IPS DF 4.7 (cell line): ENCODE data around the gene SIRT1.
"Not testable (repeated sequence)": the region's sequence is repeated elsewhere in the genome, so short reads cannot be mapped to it uniquely, and the experiment has no call there.

ENCODE experiments used
- DNase-seq: peaks from one replicate; pipeline ENCODE4 v3.0.0-alpha.2; 2013; ENCODE audit warnings: low spot score; ENCODE audit errors: extremely low read depth

SIRT1 gene

DNA sequence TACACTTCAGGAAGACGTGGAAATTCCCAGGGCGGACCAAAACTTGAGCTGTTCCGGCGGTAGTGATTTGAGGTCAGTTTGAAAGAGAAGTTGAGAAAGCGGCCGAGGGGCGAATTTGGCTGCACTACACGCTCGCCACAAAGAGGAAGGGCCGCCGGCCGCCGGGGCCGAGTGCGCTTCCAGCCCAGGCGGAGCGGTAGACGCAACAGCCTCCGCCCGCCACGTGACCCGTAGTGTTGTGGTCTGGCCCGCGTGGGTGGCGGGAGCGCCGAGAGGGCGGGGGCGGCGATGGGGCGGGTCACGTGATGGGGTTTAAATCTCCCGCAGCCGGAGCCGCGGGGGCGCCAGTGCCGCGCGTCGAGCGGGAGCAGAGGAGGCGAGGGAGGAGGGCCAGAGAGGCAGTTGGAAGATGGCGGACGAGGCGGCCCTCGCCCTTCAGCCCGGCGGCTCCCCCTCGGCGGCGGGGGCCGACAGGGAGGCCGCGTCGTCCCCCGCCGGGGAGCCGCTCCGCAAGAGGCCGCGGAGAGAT, at the start of gene SIRT1:
TSS of gene SIRT1 (plus strand) at position 344 of the 529 bp plus-strand sequence. CDS start at position 410, 66 bp downstream.
- no peak for DNase-seq

DNA sequence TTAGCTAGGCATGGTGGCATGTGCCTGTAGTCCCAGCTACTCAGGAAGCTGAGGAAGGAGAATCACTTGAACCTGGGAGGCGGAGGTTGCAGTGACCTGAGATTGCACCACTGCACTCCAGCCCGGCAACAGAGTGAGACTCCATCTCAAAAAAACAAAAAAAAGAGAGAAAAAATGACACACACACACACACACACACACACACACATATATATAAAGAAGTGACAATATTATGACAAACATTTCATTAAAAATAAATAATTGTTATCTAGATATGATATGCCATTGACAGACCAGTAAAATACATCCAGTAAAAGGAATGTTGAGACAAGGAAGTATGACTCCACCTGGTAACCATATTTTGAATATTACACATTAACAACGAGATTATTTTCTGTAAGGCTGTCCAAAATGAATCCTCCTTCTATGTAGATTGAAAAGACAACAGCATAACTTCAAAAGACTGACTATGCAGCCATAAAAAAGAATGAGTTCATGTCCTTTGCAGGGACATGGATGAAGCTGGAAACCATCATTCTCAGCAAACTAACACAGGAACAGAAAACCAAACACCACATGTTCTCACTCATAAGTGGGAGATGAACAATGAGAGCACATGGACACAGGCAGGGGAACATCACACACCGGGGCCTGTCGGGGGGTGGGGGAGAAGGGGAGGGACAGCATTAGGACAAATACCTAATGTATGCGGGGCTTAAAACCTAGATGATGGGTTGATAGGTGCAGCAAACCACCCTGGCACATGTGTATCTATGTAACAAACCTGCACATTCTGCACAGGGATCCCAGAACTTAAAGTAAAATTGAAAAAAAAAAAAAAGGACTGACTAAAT, 48.7 kb upstream of the SIRT1 start:
- not testable (repeated sequence) for DNase-seq

DNA sequence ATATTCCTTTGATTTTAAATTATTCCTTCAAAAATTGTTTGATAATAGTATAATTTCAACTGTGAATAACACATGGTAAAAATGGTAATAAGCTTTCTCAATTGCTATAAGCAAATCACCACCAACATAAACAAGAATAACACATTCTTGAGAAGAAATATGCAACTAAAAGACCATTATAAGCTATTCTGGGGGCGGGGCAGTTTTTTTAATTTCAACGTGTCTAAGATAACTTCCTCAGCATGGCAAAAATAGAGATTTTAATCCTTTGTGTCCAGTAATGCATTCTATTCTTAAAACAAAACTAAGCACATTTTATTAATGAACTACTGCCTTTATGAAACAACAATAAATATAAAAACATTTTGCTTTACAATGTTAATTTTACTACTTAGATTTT, 48.0 kb upstream of the SIRT1 start:
- no peak for DNase-seq

DNA sequence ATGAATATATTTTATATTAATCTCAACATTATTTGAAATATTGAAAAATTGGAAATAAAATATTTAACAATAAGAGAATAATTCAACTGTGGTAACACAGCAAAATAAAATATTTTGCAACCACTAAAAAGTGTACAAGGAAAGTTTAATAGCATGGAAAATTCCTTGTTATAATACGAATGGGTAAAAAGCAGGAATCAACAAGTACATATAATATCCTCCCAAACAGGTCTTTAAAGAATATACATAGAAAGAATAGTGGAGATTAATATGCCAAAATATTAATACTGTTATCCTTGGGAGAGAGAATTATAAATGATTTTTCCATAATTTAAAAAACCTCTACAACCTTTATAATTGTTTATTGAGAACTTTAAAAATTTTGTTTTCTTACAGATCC, 47.5 kb upstream of the SIRT1 start:
- DNase-seq = no peak

DNA sequence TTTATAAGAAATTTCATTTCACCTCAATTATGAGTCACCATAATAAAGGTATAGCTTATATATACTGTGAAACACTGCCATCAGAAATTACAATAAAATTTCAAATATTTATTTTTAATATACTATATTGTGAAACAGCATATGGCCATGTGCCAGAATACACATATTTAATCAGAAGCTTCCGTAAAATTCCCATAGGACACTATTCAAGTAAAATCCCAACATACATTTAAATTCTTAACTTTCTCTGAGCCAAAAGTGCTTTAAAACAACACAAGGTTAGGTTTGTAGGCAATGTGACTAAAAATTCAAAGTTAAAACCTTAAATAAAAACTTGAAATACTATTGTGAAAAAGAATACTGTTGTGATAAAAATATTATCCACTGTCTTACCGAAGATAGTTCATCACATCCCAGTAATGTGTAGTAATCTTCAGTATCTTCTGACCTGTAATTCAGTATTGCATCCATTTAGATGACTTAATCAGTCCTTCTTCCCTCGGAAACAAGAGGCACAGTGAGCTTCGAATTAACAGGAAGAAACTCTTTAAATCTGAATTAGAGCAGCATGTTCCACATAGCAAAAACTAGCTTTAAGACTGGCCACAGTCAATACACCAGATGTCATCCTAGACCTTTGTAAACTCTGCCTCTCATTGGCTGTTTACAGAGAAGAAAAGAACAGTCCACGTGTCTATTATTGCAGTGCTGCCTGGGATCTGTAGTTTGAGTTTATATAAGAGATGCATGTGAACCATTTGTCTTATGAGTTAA, 46.7 kb upstream of the SIRT1 start, which contains the start of gene DNAJC12:
TSS of gene DNAJC12 (minus strand) at position 648 of the 774 bp plus-strand sequence. CDS start at position 471, 177 bp downstream.
- DNase-seq = no peak

DNA sequence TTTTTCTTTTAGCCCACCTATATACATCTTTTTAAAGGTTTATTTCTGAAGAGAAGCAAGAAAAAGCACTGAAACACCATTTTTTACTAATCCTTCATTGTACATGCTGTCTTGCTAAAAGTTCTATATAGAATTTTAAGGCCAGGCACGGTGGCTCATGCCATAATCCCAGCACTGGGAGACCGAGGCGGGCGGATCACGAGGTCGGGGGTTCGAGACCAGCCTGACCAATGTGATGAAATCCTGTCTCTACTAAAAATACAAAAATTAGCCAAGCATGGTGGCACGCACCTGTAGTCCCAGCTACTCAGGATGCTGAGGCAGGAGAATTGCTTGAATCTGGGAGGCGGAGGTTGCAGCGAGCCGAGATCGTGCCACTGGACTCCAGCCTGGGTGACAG, 44.9 kb upstream of the SIRT1 start:
- not testable (repeated sequence) for DNase-seq

DNA sequence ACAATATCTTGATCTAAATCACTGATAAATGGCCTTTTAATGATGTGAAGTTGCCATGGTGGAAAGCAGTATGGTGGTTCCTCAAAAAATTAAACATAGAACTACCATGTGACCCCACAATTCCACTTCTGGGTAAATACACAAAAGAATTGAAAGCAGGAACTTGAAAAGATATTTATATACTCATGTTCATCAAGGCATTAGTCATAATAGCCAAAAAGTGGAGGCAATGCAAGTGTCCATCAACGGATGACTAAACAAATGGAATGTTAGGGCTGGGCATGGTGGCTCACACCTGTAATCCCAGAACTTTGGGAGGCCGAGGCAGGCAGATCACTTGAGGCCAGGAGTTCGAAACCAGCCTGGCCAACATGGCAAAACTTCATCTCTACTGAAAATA, 44.5 kb upstream of the SIRT1 start:
- DNase-seq = no peak

DNA sequence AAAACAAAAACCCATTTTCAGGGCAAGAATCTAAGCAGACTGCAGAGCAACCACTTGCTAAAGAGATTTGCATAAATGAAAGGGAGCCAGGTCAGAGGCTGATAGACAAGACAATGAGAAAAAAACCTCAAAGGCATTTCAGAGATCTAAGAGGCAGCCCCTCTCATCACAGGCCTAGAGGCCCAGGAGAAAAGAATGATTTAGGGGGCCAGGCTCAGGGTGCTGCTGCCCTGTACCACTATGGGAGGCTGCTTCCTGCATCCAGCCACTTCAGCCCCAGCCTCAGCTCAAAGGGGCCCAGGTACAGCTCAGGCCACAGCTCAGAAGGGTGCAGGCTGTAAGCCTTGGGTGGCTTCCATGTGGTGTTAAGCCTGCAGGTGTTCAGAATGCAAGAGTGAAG, 42.7 kb upstream of the SIRT1 start:
- no peak for DNase-seq

DNA sequence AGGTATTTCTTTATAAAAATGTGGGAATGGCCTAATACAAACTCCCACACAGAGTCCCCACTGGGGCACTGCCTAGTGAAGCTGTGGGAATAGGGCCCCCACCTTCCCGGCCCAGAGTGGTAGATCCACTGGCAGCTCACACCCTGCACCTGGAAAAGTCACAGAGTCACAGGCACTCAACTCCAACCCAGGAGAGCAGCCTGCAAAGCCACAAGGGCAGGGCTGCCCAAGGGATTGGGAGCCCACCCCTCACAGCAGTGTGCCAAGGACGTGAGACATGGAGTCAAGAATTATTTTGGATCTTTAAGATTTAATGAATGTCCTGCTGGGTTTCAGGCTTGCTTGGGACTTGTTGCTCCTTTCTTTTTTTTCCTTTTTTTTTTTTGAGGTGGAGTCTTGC, 41.2 kb upstream of the SIRT1 start:
- no peak for DNase-seq

DNA sequence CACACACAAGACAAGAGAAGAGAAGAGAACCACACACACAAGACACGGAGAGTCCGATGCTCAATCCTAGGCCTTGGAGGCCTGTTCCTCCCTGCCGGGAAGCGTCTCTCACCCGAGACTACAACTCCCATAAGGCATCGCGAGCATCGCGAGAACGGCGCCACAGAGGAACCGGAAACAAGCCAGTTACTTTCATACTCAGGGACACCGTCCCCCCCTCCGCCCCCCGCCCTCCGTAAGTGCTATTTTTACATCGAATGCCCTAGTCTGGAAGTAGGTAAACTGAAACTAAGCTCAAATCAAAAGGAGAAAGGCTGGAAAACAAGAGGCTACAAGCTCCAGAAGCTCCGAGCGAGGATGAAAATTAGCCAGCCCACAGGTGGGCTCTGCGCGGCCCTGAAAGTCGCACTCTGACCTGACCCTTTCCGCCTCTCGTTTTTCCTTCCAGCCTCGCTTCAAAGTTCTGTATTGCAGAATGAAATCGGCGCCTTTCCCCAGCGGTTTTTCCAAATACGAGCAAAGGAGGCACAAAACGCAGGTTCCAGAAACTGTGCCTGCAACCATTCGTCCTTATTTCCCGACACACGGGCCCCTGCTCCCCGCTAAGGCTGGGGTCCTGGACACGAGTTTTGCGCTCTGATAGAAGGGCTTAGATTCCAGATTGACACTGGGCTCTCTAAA, 35.0 kb upstream of the SIRT1 start:
- peak; percentile 84 for DNase-seq

DNA sequence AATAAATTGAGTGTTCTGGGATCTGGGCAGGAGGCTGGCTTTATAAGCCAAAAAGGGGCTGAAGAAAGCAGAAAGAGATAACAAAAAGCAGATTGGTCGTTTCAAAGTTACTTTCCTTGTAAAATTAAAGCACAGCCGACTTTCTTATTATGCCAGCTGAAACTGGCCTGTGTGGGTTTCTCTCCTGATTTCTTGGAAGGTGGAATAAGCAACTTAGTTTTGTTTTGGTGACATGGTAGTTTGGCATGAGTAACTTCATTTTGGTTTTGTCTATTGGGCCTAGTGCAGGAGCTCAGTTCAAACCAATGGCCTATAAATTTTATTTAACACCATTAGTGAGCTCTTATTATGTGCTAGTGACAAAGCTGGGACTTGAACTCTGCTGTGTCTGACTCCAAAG, 33.3 kb upstream of the SIRT1 start:
- DNase-seq = no peak

DNA sequence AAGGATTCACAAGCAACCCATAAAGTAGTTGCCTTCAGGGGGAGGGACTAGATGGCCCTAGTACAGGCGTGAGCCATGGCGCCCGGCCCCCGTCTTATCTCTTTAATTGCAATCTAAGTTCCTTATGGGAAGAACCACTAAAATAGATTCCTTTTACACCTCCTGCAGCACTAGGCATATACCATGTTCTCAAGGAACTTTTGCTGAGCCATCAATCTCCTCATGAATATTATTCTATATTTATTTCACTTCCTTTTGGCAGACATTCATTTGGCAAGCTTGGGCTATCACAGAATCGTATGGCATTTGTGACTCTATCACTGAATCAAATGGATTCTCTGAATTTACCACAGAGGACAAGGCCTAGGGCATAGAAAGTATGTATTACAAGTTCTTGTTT, 31.7 kb upstream of the SIRT1 start:
- DNase-seq = no peak

DNA sequence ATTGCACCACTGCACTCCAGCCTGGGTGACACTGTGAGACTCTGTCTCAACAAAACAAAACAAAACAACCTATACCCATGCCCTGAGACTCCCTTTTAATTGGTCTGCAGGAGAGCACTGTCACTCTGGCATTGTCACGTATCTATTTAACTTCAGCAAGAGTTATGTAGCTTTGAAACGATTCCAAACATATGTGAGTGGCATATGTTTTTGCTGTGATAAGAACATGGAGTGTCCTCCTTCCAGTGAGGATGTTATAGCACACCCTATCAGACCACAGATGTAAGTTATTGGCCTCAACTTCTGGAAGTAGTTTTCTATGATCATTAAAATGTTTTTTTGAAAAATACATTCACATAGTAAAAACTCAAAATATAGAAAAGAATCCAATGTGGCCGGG, 30.9 kb upstream of the SIRT1 start:
- DNase-seq = no peak

DNA sequence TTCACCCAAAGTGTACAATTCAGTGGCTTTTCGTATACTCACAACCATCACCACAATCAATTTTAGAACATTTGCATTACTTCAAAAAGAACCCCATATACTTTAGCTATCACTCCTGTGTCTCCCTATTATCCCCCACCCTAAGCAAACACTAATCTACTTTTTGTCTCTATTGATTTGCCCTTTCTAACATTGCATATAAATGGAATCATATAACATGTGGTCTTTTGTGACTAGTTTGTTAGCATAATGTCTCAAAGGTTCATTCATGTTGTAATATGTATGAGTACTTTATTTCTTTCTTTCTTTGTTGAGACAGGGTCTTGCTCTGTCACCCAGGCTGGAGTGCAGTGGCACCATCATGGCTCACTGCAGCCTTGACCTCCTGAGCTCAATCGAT, 25.5 kb upstream of the SIRT1 start:
- DNase-seq = no peak

DNA sequence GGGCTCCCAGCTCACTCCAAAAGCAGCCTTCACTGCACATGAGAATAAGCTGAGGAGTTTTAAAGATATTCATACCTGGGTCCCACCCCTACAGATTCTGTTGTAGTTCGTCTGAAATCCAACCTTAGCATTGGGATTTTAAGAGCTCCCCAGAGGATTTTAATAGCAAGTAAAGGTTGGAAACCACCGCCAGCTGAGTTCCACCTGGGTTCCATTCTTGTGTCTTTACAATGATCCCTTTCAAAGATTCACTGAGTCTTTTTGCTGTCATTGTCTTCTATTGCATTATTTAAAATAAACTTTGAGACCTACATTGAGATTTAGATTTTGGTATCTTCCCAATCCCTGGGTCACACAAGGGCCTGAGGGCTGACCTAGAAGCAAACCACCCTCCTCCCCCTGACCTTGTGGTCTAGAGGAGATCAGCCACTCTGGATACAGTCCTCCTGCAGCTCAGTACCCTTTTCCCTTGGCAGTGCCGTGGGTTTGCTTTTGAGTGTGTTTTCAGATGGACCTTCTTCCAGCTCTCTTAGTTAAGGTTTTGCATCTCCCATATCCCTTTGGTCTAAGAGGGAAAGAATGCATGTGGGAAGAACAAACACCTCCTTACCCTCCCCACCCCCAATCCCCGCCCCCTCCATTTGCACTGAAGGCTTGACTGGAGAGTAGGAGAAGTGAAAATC, 22.6 kb upstream of the SIRT1 start:
- no peak for DNase-seq

DNA sequence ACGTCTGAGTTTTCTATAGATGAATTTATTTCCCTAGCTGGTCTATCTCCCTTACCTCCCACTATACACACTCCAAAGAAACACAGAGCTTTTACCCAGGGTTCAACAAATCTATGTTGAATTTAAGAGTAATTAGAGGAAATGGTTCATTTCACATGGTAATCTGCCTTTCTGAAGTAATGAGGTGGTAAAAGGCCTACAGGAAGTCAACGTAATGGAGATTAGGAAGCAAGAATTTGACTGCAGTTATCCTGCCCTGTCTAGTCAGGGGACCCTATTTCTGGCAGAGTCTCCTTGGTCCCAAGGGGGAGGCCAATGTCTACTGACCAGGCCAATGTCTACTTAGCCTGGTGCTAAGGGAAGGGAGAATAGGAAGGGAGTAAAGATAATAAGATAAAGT, 21.4 kb upstream of the SIRT1 start:
- DNase-seq = no peak

DNA sequence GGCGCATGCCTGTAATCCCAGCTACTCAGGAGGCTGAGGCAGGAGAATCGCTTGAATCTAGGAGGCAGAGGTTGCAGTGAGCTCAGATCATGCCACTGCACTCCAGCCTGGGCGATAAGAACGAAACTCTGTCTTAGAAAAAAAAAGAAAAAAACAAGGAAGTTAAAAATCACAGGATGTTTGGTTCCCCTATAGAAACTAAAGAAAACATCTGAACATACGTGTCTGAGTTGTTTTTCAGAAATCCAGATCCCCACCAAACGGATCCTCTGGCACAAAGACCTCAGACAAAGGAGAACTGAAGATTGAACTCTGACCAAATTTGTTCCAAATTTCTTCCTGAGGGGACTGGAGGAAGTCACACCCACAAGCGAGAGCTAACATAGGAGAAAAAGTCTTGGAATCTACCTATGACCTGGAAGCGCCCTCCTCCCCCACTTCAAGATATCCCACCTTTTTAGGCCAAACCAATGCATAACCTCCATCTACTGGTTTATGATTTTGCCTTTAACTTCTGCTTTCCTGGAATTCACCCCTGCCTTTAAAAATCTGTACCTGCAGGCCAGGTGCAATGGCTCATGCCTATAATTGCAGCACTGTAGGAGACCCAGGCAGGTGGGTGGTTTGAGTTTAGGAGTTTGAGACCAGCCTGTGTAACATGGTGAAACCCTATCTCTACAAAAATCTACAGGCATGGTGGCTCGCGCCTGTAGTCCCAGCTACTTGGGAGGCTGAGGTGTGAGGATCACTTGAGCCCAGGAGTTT, 19.7 kb upstream of the SIRT1 start:
- no peak for DNase-seq

DNA sequence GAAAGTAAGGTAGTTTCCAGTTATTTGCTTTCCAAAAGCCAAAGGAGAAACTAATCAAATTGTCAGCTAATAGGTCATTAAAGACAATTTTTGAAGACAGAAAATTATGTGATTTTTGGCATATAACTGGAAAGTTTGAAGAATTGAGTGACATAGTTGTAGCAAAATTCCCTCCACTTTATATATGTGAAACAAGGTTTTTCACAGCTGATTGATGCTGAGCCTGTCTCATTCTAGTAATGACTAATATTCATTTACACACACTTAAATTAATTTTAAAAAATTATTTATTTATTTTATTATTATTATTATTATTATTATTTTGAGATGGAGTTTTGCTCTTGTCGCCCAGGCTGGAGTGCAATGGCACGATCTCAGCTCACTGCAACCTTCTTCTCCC, 16.3 kb upstream of the SIRT1 start:
- DNase-seq = no peak

DNA sequence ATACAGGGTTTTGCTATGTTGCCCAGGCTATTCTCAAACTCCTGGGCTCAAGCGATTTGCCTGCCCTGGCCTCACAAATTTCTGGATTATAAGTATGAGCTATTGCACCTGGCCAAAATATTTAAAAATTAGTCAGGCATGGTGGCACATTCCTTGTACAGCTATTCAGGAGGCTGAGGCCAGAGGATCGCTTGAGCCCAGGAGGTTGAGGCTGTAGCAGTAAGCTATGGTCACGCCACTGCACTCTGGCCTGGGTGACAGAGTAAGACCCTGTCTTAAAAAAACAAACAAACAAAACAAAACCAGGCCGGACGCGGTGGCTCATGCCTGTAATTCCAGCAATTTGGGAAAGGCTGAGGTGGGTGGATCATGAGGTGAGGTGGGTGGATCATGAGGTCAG, 14.5 kb upstream of the SIRT1 start:
- no peak for DNase-seq
